ENCODE data around the gene SHISA6. TPM values are rescaled to one million over a fixed set of nuclear protein-coding genes. Genes with fewer than 3 reads are reported as not detected.

SHISA6 gene
- polyA plus RNA-seq (2012; ENCODE audit: insufficient read length, low read depth), result not detected

GRCh38 chr17:11240841-11241610 lies at the start of gene SHISA6:
Gene SHISA6, plus strand, starts transcription at chr17:11241213.
- TF ChIP-seq FOXP2 (optimal IDR thresholded peaks at IDR 0.05; ENCODE audit: borderline replicate concordance, extremely low read depth, extremely low read length, insufficient read depth), result no peak
- no peak for TF ChIP-seq SIN3A (IDR thresholded peaks at IDR 0.05; ENCODE audit: borderline replicate concordance, insufficient read depth, low read length)
- no peak for TF ChIP-seq TAF1 (IDR thresholded peaks at IDR 0.05; ENCODE audit: borderline replicate concordance, insufficient read depth, low read length)
- TF ChIP-seq, protein P1, sequence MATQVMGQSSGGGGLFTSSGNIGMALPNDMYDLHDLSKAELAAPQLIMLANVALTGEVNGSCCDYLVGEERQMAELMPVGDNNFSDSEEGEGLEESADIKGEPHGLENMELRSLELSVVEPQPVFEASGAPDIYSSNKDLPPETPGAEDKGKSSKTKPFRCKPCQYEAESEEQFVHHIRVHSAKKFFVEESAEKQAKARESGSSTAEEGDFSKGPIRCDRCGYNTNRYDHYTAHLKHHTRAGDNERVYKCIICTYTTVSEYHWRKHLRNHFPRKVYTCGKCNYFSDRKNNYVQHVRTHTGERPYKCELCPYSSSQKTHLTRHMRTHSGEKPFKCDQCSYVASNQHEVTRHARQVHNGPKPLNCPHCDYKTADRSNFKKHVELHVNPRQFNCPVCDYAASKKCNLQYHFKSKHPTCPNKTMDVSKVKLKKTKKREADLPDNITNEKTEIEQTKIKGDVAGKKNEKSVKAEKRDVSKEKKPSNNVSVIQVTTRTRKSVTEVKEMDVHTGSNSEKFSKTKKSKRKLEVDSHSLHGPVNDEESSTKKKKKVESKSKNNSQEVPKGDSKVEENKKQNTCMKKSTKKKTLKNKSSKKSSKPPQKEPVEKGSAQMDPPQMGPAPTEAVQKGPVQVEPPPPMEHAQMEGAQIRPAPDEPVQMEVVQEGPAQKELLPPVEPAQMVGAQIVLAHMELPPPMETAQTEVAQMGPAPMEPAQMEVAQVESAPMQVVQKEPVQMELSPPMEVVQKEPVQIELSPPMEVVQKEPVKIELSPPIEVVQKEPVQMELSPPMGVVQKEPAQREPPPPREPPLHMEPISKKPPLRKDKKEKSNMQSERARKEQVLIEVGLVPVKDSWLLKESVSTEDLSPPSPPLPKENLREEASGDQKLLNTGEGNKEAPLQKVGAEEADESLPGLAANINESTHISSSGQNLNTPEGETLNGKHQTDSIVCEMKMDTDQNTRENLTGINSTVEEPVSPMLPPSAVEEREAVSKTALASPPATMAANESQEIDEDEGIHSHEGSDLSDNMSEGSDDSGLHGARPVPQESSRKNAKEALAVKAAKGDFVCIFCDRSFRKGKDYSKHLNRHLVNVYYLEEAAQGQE (IDR thresholded peaks at IDR 0.05; ENCODE audit: insufficient read depth in 1 of 2, low read depth in 2 of 2, low read length in 2 of 2), result no peak
- no peak for TF ChIP-seq POLR2AphosphoS5 (IDR thresholded peaks at IDR 0.05; ENCODE audit: low read depth, low read length)

DNA sequence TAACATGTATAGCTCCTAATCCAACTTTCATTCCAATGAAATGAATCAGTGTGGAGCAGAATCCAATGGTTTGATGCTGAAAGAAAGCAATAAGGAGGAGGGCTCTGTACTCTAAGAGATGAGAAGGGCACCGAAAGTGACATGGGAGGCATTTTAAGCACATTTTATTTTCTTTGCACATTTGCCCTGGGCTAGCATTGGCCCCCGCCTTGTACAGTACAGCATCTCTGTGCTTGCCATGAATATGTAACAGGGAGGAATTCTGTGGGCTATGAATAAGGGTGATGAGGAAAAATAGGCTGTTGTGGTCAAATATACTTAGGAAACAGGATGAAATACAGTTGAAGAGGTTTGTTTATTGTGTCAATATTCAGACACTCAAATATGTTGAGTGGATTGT lies 45.2 kb upstream of the SHISA6 start:
- TF ChIP-seq, protein P1 (IDR thresholded peaks at IDR 0.05; ENCODE audit: insufficient read depth in 1 of 2, low read depth in 2 of 2, low read length in 2 of 2), result no peak
- TF ChIP-seq TAF1 (IDR thresholded peaks at IDR 0.05; ENCODE audit: borderline replicate concordance, insufficient read depth, low read length) (no peak), FOXP2 (optimal IDR thresholded peaks at IDR 0.05; ENCODE audit: borderline replicate concordance, extremely low read depth, extremely low read length, insufficient read depth) (no peak), POLR2AphosphoS5 (IDR thresholded peaks at IDR 0.05; ENCODE audit: low read depth, low read length) (no peak), SIN3A (IDR thresholded peaks at IDR 0.05; ENCODE audit: borderline replicate concordance, insufficient read depth, low read length) (no peak)

GRCh38 chr17:11204991-11205390 lies 36.0 kb upstream of the SHISA6 start:
- no peak for TF ChIP-seq POLR2AphosphoS5 (IDR thresholded peaks at IDR 0.05; ENCODE audit: low read depth, low read length)
- TF ChIP-seq SIN3A (IDR thresholded peaks at IDR 0.05; ENCODE audit: borderline replicate concordance, insufficient read depth, low read length), result no peak
- TF ChIP-seq FOXP2 (optimal IDR thresholded peaks at IDR 0.05; ENCODE audit: borderline replicate concordance, extremely low read depth, extremely low read length, insufficient read depth), result no peak

- TF ChIP-seq FOXP2 (optimal IDR thresholded peaks at IDR 0.05; ENCODE audit: borderline replicate concordance, extremely low read depth, extremely low read length, insufficient read depth), result no peak
- TF ChIP-seq, protein P1 (IDR thresholded peaks at IDR 0.05; ENCODE audit: insufficient read depth in 1 of 2, low read depth in 2 of 2, low read length in 2 of 2), result no peak
Measured at GRCh38 chr17:11205659-11206058, 35.4 kb upstream of the SHISA6 start.

DNA sequence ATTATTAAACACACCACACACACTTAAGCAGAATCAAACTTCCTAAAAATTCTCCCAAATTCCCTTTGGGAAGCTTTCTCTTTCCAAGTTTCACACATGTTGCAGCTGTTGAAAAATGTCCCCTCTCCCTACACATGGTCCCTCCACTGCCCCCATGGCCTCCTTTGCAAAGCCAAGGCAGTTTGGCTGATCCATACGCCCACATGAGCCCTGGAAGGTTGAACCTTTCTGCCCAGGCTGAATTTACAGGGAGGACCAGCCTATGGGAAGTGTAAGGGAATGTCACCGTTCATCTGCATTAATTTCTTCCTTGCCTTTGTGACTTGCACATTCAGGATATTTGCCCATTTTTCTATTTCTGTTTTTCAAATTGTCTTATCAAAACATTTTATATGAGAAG lies 31.1 kb upstream of the SHISA6 start:
- TF ChIP-seq, protein P1 (IDR thresholded peaks at IDR 0.05; ENCODE audit: insufficient read depth in 1 of 2, low read depth in 2 of 2, low read length in 2 of 2), result no peak
- TF ChIP-seq TAF1 (IDR thresholded peaks at IDR 0.05; ENCODE audit: borderline replicate concordance, insufficient read depth, low read length) (no peak), FOXP2 (optimal IDR thresholded peaks at IDR 0.05; ENCODE audit: borderline replicate concordance, extremely low read depth, extremely low read length, insufficient read depth) (no peak), POLR2AphosphoS5 (IDR thresholded peaks at IDR 0.05; ENCODE audit: low read depth, low read length) (no peak)

Measured in PFSK-1 (cell line).